AG20443 (cell line): ENCODE results near the gene RIMBP3B.
"Not testable (repeated sequence)": the region's sequence is repeated elsewhere in the genome, so short reads cannot be mapped to it uniquely, and the experiment has no call there.

Experiments used
- DNase-seq: peaks from one replicate; pipeline ENCODE4 v3.0.0; 2012; ENCODE audit warnings: low spot score, mixed read lengths

RIMBP3B gene

GRCh38 chr22:21416375-21416774, 32.8 kb downstream of the RIMBP3B start:
- not testable (repeated sequence) for DNase-seq

DNA sequence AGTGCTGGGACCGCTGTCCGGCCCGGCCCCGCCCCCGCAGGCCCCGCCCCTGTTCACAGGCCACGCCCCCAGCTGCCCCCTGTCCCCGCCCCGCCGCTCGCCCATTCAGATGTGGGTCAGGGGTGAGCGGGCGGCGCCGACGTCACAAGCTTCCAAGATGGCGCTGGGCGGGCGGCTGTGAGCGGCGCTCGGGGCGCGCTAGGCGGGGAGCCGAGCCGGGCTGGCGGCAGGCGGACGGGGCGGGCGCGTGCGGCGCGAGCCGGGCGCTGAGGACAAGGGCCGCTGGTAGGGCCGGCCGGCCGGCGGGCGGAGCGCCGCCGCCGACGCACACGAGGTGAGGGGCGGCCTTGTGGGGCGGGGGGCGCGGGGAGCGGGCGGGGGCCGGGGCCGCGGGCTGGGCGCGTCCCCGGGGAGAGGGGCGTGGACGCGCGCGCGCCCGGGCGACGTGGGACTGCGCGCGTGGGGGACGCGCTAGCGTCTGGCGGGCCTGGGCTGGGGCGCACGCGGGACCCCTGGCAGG, 33.7 kb downstream of the RIMBP3B start, which contains the start of gene HIC2:
TSS of gene HIC2 (plus strand) at position 145 of the 520 bp plus-strand sequence. CDS start 25,461 bp downstream, outside the sequence.
- DNase-seq = not testable (repeated sequence)

DNA sequence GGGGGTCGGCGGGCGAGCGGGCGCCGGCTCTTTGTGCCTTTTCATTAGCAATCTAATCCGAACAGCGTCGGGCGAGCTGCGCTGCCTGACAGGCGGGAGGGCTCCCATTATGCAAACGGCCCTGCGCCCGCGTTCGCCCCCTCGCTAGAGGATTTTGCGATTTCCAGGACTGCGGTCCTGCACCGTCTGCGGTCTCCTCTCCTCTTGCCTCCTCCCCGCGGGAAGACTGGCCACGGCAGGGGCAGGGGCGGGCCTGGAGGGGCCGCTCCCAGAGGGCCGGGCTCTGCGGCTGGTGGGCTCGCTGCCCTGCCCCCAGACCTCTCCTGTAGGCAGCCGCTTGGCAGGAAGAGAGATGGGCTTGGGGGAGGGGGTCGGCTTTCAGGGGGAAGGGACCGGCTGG, 34.3 kb downstream of the RIMBP3B start:
- DNase-seq = not testable (repeated sequence)

- DNase-seq = not testable (repeated sequence)
Observed at GRCh38 chr22:21418974-21419638, 35.6 kb downstream of the RIMBP3B start.

DNA sequence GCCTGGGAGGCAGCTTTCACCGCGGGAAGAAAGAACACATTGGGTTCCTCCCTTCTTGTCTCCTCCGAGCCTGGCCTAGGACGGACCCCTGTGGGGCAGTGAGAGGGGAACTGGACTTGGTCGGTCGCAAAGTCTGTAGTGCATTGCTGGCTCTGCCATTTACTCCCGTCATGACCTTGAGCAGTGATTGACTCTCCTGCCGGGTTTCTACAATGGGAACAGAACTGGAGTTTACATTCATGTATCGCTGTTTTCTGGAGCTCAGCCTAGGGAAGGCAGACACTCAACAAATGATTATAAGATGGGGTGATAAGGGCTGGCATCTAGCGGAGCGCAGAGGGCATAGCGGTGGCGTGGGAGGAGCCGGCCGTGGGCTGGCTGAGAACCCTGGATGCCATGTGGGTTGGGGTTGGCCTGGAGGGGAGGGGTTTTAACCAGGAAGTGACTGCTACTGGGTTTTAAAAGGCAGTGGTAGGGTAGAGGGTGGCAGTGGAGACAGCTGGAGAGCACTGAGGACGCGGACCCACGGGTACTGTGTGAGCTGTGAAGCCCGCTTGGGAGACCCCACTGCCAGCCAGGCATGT, 36.7 kb downstream of the RIMBP3B start:
- DNase-seq = not testable (repeated sequence)

GRCh38 chr22:21424084-21424709, 40.6 kb downstream of the RIMBP3B start:
- not testable (repeated sequence) for DNase-seq

DNA sequence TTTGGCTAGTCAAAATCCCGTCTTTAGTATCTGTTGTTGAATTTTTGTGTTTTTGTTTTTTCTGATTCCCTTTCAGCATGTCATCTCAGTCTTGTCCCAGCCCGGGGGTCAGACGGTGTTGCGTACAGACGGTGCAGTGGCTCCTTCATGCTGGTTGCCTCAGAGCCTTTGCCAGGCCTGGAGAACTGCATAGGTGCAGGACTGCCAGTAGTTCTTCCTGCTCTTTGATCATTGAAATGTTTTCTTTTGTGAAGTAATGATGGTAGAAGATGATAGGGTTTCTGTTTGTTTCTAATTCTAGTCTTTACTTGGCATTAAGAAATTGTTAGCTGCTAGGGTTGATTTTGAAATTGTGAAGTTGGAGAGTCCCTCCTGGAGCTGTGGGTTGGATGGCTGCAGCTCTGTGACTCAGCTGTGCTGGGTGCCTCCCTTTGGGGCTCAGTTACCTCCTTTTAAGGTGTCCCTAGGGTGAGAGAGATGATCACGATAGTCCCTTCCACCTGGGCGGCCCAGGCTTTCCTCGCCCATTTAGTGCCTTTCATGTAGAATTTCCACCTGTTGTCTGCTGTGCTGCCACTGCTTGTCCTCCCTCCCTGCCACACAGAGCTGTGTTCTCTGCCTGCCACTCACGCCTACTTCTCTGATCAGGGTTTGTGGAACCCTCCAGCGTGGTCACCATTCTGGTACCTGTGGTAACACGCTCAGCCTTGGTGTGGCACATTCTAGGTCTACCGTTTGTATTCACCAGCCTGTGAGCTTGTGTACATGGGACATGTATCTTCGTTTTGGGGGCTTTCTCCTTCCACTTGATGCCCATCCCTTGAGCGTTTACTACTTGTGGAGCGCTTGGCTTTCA, 51.1 kb downstream of the RIMBP3B start:
- not testable (repeated sequence) for DNase-seq

GRCh38 chr22:21435998-21436810, 52.7 kb downstream of the RIMBP3B start:
- not testable (repeated sequence) for DNase-seq

DNA sequence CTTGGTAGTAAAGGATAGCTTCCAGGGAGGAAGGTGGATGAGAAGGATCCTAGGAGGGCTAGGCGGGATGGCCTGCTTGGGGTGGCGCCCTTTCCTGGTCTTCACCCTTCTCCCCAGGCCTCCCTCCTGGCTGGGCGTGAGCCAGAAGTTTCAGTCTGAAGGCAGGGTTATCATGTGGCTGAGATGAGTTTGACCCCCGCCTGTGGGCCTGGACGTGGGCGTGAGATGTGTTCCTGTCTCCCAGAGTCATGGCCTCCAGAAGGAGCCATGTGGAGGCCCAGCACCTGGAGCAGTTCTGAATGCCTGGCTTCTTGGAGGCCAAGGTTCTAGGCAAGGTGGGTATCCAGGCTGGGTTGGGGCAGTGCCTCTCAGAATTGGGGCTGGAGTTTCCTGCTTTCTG, 54.5 kb downstream of the RIMBP3B start:
- DNase-seq = not testable (repeated sequence)
